Cardiac muscle cell (in vitro differentiated cells and primary cell): Measurements from ENCODE around the gene IL17RC. TPM values are rescaled to one million over a fixed set of nuclear protein-coding genes. Genes with fewer than 3 reads are reported as not detected.
"Not testable (repeated sequence)": the region's sequence is repeated elsewhere in the genome, so short reads cannot be mapped to it uniquely, and the experiment has no call there.

Experiments used
- DNase-seq, 2 donors: peaks; one replicate each; pipeline versions ENCODE4 v3.0.0 to v3.0.0-alpha.2; 2010 to 2017; ENCODE audit warnings: low read depth in 1 of 2, low spot score in 1 of 2
- H3K27ac ChIP-seq: fragments of 200-600 bp; sonication (generic); 2 replicates; pipeline ENCODE4 v1.5.1; 2016
- H3K27me3 ChIP-seq: fragments of 200-600 bp; sonication (generic); 2 replicates; pipeline ENCODE4 v1.6.0; 2016; ENCODE audit warnings: control low read depth
- H3K36me3 ChIP-seq: fragments of 200-600 bp; sonication (generic); 2 replicates; pipeline ENCODE4 v1.5.1; 2016; ENCODE audit warnings: control low read depth
- H3K4me1 ChIP-seq: fragments of 200-600 bp; sonication (generic); 2 replicates; pipeline ENCODE4 v1.8.1; 2017; ENCODE audit warnings: low read depth, mild to moderate bottlenecking, mixed run types
- H3K4me3 ChIP-seq: fragments of 200-600 bp; sonication (generic); 2 replicates; pipeline ENCODE4 v1.5.1; 2016; ENCODE audit warnings: mild to moderate bottlenecking
- H3K9me3 ChIP-seq: fragments of 200-600 bp; sonication (generic); 2 replicates; pipeline ENCODE4 v1.5.1; 2017; ENCODE audit warnings: low read depth, mild to moderate bottlenecking, control low read depth
- polyA plus RNA-seq: library from polyadenylated mRNA; unstranded; fragments of >200 nt; fragmentation: Nextera tagmentation; extraction: Ambion mirVana; gene quantifications from 2 replicates; pipeline ENCODE4 v1.2.1, GENCODE V29; 2016
- total RNA-seq: library from RNA; depleted of rRNA; stranded (reverse); fragments of >200 nt; gene quantifications from 2 replicates; pipeline ENCODE4 v1.2.3, GENCODE V29; 2016
- TF ChIP-seq, protein P1 (sequence below): IDR thresholded peaks from 2 replicates; pipeline ENCODE4 v1.5.1; 2012; ENCODE audit warnings: low read depth, mild to moderate bottlenecking, low read length

The IL17RC gene
- total and polyA plus RNA-seq, 2 experiments from 2014 or later: 49.2 to 59.8 TPM

DNA sequence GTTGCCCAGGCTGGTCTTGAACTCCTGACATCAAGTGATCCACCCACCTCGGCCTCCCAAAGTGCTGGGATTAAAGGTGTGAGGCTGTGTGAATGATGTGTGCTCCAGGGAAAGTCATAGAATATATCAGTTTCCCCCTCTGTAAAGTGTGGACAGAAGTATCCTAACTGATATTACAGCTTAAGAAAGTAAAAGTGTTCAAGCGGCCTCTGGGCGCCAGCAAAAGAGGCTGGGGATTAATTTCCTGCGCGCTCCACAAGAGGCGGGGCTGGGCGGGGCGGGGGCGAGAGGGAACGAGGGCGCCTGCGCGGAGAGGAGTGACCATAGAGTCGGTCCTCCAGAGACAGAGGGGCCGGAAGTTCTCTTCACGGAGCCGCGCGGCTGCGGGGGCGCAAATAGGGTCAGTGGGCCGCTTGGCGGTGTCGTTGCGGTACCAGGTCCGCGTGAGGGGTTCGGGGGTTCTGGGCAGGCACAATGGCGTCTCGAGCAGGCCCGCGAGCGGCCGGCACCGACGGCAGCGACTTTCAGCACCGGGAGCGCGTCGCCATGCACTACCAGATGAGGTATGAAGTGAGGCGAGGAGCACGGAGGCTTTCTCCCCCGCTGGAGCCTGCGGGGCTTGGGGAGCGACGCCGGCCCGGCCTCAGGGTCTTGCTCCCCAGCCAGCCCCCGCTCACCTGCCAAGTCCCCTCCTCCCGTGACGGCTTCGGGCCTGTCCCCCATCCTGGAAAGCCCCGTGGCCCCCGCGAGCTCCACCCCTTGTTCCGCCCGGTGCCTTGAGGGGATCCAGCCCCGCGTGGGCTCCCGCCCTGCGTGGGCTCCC lies 26.4 kb upstream of the IL17RC start, which contains the start of gene JAGN1:
JAGN1 (plus strand) TSS at position 362 of the 823 bp plus-strand sequence; CDS start at position 475, 113 bp downstream.
- DNase-seq: peak; percentile 93
- Histone ChIP-seq H3K36me3 (no peaks in the 10 kb centered on the region), H3K4me3 (peak within 1 kb of the TSS; percentile 72), H3K9me3 (no peaks in the 10 kb centered on the region), H3K27ac (peak within 1 kb of the TSS; percentile 85), H3K27me3 (no peaks in the 10 kb centered on the region), H3K4me1 (peaks cover 6% of the 10 kb centered on the region)
- TF ChIP-seq, protein P1, sequence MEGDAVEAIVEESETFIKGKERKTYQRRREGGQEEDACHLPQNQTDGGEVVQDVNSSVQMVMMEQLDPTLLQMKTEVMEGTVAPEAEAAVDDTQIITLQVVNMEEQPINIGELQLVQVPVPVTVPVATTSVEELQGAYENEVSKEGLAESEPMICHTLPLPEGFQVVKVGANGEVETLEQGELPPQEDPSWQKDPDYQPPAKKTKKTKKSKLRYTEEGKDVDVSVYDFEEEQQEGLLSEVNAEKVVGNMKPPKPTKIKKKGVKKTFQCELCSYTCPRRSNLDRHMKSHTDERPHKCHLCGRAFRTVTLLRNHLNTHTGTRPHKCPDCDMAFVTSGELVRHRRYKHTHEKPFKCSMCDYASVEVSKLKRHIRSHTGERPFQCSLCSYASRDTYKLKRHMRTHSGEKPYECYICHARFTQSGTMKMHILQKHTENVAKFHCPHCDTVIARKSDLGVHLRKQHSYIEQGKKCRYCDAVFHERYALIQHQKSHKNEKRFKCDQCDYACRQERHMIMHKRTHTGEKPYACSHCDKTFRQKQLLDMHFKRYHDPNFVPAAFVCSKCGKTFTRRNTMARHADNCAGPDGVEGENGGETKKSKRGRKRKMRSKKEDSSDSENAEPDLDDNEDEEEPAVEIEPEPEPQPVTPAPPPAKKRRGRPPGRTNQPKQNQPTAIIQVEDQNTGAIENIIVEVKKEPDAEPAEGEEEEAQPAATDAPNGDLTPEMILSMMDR: no peak

DNA sequence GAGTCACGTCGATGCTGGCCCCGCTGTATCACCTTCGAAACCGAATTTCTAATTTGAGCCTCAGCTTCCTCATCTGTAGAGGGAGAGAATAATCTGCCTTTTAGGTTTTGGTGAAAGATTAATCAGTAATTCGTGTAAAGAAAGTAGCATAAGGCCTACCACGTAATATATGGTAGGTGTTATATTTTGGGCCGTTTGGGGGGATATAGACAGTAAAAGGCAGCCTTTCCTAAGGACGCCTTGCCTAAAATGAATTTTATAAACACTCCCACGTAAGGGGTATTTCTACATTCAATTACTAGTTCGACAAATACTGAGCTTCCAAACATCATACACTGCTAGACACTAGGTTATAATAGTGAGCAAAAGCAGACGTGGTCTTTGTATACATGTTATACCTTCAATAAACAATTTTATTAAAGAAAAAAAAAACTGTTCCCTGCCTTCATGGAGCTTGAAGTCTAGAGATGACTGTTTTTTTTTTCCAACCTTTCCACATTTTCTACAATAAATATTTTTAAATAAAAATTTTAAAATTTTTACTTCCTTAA lies 25.8 kb upstream of the IL17RC start:
- Histone ChIP-seq H3K27ac (peak overlapping the region; percentile 85), H3K27me3 (no peaks in the 10 kb centered on the region), H3K4me1 (peaks cover 6% of the 10 kb centered on the region), H3K36me3 (no peaks in the 10 kb centered on the region), H3K4me3 (peak overlapping the region; percentile 72), H3K9me3 (no peaks in the 10 kb centered on the region)
- TF ChIP-seq, protein P1: no peak
- no peak for DNase-seq

DNA sequence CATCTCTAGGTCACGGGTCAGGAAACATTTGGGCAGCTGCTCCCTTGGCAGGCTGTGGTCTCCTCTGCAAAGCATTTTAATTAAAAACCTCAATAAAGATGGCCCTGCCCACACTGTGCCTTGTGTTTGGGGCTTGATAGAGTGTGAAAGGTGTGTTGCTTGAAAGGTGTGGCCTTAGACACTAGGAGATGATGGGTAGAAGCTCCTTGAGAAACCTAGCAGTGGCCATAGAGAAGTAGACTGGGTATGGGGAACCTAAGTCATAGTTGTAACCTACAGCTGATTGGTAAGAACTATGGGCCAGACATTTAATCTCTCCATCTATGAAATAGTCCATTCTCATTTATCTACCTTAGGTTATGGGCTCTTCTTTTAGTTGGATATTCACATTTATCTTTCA lies 23.2 kb upstream of the IL17RC start:
- Histone ChIP-seq H3K9me3 (no peaks in the 10 kb centered on the region), H3K27ac (no peak overlapping the region), H3K4me1 (peaks cover 10% of the 10 kb centered on the region), H3K27me3 (no peaks in the 10 kb centered on the region), H3K4me3 (no peak overlapping the region), H3K36me3 (no peaks in the 10 kb centered on the region)
- no peak for DNase-seq
- TF ChIP-seq, protein P1: no peak

DNA sequence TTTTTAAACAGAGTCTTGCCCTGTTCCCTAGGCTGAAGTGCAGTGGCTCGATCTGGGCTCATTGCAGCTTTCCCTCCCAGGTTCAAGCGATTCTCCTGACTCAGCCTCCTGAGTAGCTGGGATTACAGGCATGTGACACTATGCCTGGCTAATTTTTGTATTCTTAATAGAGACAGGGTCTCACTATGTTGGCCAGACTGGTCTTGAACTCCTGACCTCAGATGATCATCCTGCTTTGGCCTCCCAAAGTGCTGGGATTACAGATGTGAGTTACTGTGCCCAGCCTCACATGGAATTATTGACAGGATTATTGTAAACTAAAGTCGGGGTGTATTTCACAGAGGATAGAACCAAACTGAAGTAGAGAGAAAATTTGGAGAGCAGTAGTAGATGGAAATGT lies 21.2 kb upstream of the IL17RC start:
- not testable (repeated sequence) for DNase-seq, H3K27ac ChIP-seq, H3K36me3 ChIP-seq, H3K9me3 ChIP-seq, H3K27me3 ChIP-seq, H3K4me3 ChIP-seq
- peaks cover 10% of the 10 kb centered on the region for H3K4me1 ChIP-seq

DNA sequence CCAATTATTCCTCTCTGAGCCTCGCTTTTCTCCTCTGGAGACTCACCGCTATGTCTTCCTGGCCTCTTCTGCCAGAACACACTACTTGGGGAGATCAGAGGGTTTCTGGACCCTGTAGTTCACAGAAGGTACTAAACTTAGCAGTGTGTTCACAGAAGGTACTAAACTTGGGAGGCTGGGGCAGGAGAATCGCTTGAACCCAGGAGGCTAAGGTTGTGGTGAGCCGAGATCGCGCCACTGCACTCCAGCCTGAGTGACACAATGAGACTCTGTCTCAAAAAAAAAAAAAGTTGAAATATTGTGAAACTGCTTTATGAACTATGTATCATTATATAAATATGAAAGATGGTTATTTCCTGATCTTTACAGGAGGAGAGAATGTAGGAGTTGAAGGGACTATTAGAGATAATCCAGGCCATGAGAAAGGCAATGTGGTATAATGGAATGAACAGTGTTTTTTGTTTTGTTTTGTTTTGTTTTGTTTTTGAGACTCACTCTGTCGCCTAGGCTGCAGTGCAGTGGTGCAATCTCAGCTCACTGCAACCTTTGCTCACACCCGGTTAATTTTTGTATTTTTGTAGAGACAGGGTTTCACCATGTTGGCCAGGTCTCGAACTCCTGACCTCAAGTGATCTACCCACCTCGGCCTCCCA lies 20.0 kb upstream of the IL17RC start:
- H3K27me3 ChIP-seq, H3K4me1 ChIP-seq, H3K9me3 ChIP-seq, H3K36me3 ChIP-seq, H3K4me3 ChIP-seq: not testable (repeated sequence)
- peak overlapping the region; percentile 21 for H3K27ac ChIP-seq
- DNase-seq: peak in 1 of 2 donors; percentile 56

DNA sequence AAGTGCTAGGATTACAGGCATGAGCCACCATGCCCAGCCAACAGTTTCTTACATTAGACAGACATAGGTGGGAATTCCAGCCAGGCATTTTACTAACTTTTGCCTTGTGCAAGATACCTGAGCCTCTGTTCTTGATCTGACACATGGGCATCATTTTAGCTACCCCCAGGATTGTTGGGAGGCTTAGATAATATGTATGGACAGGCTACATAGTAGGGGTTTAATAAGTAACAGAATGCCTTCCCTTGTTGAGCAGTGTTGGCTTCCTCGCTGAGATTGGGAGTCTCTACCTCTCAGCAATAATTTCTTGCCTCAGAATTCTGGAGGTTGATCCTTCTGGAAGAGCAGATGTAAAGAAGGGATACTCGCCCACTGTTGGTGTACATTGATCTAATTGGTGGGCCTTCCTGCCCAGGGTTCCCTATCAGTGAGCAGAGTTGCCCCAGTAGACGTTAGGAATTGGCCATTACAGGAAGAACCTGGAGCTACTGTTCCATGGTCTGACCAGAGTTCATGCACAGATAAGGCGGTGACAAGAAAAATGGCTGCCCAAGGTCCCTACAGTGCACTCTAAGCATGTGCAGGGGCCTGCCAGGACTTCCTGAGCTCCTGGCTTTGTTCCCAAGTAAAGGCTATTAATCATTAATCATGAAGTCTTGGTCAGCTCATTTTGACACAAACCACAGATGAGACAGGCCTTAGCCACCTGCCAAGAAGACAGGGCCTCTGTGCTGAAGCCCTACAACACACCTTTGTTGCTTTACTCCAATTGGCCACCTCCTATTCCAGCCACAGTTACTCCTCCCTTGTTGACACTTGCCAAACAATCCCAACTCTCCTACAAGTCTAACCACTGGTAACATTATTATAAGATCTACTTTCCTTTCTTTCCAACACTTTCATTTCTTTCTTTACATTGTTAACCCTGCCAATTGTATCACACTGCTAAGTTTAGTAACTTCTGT lies 19.2 kb upstream of the IL17RC start:
- TF ChIP-seq, protein P1: no peak
- H3K4me3 ChIP-seq: no peak overlapping the region
- no peaks in the 10 kb centered on the region for H3K36me3 ChIP-seq
- H3K4me1 ChIP-seq: peaks cover 4% of the 10 kb centered on the region
- peak overlapping the region; percentile 21 for H3K27ac ChIP-seq
- no peaks in the 10 kb centered on the region for H3K27me3 ChIP-seq
- no peaks in the 10 kb centered on the region for H3K9me3 ChIP-seq
- DNase-seq: peak; percentile 30 to 59
